ENCODE results near the gene BACH2. TPM values are rescaled to one million over a fixed set of nuclear protein-coding genes. Genes with fewer than 3 reads are reported as not detected.
"Not testable (repeated sequence)": the region's sequence is repeated elsewhere in the genome, so short reads cannot be mapped to it uniquely, and the experiment has no call there.

The BACH2 gene
- total and polyA plus RNA-seq, 2 donors, result 0.90 to 7.5 TPM

- no peak for DNase-seq (ENCODE audit: extremely low spot score)
- 82% methylated on average over 4 of the region's 4 CpGs for WGBS
- H3K27ac ChIP-seq (ENCODE audit: low read depth), result no peak overlapping the region
- no peaks in the 10 kb centered on the region for H3K36me3 ChIP-seq (ENCODE audit: insufficient read depth)
- no peak overlapping the region for H3K4me3 ChIP-seq (ENCODE audit: low read depth, low read length)
- no peaks in the 10 kb centered on the region for H3K4me1 ChIP-seq (ENCODE audit: insufficient read depth)
Observed at GRCh38 chr6:90062051-90062450, 234.6 kb downstream of the BACH2 start.

DNA sequence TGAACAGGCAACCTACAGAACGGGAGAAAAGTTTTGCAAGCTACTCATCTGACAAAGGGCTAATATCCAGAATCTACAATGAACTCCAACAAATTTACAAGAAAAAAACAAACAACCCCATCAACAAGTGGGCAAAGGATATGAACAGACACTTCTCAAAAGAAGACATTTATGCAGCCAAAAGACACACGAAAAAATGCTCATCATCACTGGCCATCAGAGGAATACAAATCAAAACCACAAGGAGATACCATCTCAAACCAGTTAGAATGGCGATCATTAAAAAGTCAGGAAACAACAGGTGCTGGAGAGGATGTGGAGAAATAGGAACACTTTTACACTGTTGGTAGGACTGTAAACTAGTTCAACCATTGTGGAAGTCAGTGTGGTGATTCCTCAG is 237.5 kb downstream of the BACH2 start:
- not testable (repeated sequence) for H3K36me3 ChIP-seq (ENCODE audit: insufficient read depth); H3K4me3 ChIP-seq (ENCODE audit: low read depth, low read length); DNase-seq (ENCODE audit: extremely low spot score); H3K27ac ChIP-seq (ENCODE audit: low read depth); H3K4me1 ChIP-seq (ENCODE audit: insufficient read depth)
- WGBS, result 76% methylated on average over 3 of the region's 3 CpGs

- H3K4me1 ChIP-seq (ENCODE audit: insufficient read depth); H3K36me3 ChIP-seq (ENCODE audit: insufficient read depth); H3K4me3 ChIP-seq (ENCODE audit: low read depth, low read length); DNase-seq (ENCODE audit: extremely low spot score); H3K27ac ChIP-seq (ENCODE audit: low read depth): not testable (repeated sequence)
- 94% methylated on average over 1 of the region's 1 CpG for WGBS
Observed at GRCh38 chr6:90055924-90056323, 240.7 kb downstream of the BACH2 start.

DNA sequence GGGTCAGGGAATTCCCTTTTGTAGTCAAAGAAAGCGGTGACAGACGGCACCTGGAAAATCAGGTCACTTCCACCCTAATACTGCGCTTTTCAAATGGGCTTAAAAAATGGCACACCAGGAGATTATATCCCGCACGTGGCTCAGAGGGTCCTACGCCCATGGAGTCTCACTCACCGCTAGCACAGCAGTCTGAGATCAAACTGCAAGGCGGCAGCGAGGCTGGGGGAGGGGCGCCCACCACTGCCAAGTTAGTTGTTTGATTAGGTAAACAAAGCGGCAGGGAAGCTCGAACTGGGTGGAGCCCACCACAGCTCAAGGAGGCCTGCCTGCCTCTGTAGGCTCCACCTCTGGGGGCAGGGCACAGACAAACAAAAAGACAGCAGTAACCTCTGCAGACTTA is 242.4 kb downstream of the BACH2 start:
- DNase-seq (ENCODE audit: extremely low spot score); H3K4me1 ChIP-seq (ENCODE audit: insufficient read depth); H3K27ac ChIP-seq (ENCODE audit: low read depth); H3K4me3 ChIP-seq (ENCODE audit: low read depth, low read length); H3K36me3 ChIP-seq (ENCODE audit: insufficient read depth): not testable (repeated sequence)
- WGBS, result 92% methylated on average over 12 of the region's 12 CpGs

DNA sequence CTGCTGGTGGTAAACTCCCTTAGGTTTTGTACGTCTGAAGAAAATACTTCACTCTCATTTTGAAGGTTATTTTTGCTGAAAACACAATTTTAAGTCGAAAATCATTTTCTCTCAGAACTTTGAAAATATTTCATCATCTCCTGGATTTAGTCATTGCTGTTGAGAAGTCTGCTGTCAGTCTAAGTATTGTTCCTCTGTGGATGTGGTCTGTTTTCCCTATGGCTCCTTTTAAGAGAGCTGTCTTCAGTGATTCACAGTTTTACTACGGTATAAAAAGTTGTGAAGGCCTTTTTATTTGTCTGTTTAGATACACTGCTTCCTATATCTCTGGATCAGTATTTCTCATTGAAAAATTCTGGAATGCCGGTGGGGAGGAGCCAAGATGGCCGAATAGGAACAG is 243.0 kb downstream of the BACH2 start:
- H3K4me1 ChIP-seq (ENCODE audit: insufficient read depth), result no peaks in the 10 kb centered on the region
- WGBS, result 97% methylated on average over 5 of the region's 5 CpGs
- H3K36me3 ChIP-seq (ENCODE audit: insufficient read depth), result no peaks in the 10 kb centered on the region

GRCh38 chr6:90049295-90049694 is 247.3 kb downstream of the BACH2 start:
- H3K4me3 ChIP-seq (ENCODE audit: low read depth, low read length), result no peak overlapping the region
- WGBS, result 63% methylated on average over 5 of the region's 5 CpGs
- no peak for DNase-seq (ENCODE audit: extremely low spot score)
- no peaks in the 10 kb centered on the region for H3K36me3 ChIP-seq (ENCODE audit: insufficient read depth)
- no peak overlapping the region for H3K27ac ChIP-seq (ENCODE audit: low read depth)
- H3K4me1 ChIP-seq (ENCODE audit: insufficient read depth), result no peaks in the 10 kb centered on the region

More for the DNA sequence above, 243.0 kb downstream of the BACH2 start:
- H3K4me3 ChIP-seq (ENCODE audit: low read depth, low read length), result no peak overlapping the region
- H3K27ac ChIP-seq (ENCODE audit: low read depth), result no peak overlapping the region
- DNase-seq (ENCODE audit: extremely low spot score), result no peak

- 96% methylated on average over 2 of the region's 2 CpGs for WGBS
- no peak for DNase-seq (ENCODE audit: extremely low spot score)
- Histone ChIP-seq H3K4me1 (ENCODE audit: insufficient read depth) (no peaks in the 10 kb centered on the region), H3K27ac (ENCODE audit: low read depth) (no peak overlapping the region), H3K36me3 (ENCODE audit: insufficient read depth) (no peaks in the 10 kb centered on the region), H3K4me3 (ENCODE audit: low read depth, low read length) (no peak overlapping the region)
Observed at GRCh38 chr6:90048206-90048967, 248.3 kb downstream of the BACH2 start.

- WGBS, result 93% methylated on average over 2 of the region's 2 CpGs
- no peaks in the 10 kb centered on the region for H3K36me3 ChIP-seq (ENCODE audit: insufficient read depth)
- DNase-seq (ENCODE audit: extremely low spot score), result no peak
- no peak overlapping the region for H3K4me3 ChIP-seq (ENCODE audit: low read depth, low read length)
- H3K27ac ChIP-seq (ENCODE audit: low read depth), result no peak overlapping the region
- H3K4me1 ChIP-seq (ENCODE audit: insufficient read depth), result no peaks in the 10 kb centered on the region
Observed at GRCh38 chr6:90045535-90045934, 251.1 kb downstream of the BACH2 start.

- whole genome bisulfite sequencing, result 61% methylated on average over 3 of the region's 3 CpGs
- Histone ChIP-seq H3K4me1 (ENCODE audit: insufficient read depth) (no peaks in the 10 kb centered on the region), H3K4me3 (ENCODE audit: low read depth, low read length) (no peak overlapping the region), H3K36me3 (ENCODE audit: insufficient read depth) (no peaks in the 10 kb centered on the region), H3K27ac (ENCODE audit: low read depth) (no peak overlapping the region)
- DNase-seq (ENCODE audit: extremely low spot score), result no peak
Observed at GRCh38 chr6:90044833-90045381, 251.7 kb downstream of the BACH2 start.

DNA sequence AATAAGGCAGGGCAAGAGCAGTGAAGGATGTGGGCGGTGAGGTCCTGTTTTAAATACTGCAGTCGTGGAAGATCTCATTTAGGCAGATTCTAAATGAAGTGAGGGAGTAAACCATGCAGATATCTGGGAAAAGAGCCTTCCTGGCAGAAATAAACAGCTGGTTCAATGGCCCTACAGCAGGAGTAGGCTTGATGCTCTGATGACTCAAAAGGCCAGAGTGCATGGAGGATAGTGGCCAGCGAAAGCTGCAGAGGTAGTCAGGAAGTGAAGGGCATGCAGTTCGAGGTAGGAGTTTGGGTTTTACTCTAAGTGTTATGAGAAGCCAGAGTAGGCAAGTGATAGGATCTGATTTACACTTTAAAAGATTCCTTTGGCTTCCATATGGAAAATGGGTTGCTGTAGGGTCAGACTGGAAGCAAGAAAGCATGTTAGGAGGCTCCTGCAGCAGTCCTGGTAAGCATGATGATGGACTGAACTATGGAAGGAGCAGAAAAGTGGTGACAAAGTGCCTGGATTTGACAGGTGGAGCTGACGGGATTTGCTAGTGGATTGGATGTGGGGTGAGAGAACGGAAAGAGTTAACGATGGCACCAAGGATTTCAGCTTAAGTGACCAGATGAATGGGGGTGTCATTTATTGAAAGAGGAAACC is 252.3 kb downstream of the BACH2 start:
- no peaks in the 10 kb centered on the region for H3K4me1 ChIP-seq (ENCODE audit: insufficient read depth)
- WGBS, result 88% methylated on average over 7 of the region's 7 CpGs
- no peaks in the 10 kb centered on the region for H3K36me3 ChIP-seq (ENCODE audit: insufficient read depth)
- no peak overlapping the region for H3K4me3 ChIP-seq (ENCODE audit: low read depth, low read length)
- no peak overlapping the region for H3K27ac ChIP-seq (ENCODE audit: low read depth)
- no peak for DNase-seq (ENCODE audit: extremely low spot score)

- Histone ChIP-seq H3K27ac (ENCODE audit: low read depth) (no peak overlapping the region), H3K4me3 (ENCODE audit: low read depth, low read length) (no peak overlapping the region), H3K36me3 (ENCODE audit: insufficient read depth) (no peaks in the 10 kb centered on the region), H3K4me1 (ENCODE audit: insufficient read depth) (no peaks in the 10 kb centered on the region)
- DNase-seq (ENCODE audit: extremely low spot score), result no peak
- WGBS, result 80% methylated on average over 4 of the region's 4 CpGs
Observed at GRCh38 chr6:90040931-90041330, 255.7 kb downstream of the BACH2 start.

GRCh38 chr6:90039911-90040310 is 256.7 kb downstream of the BACH2 start:
- H3K4me3 ChIP-seq (ENCODE audit: low read depth, low read length), result no peak overlapping the region
- H3K36me3 ChIP-seq (ENCODE audit: insufficient read depth), result no peaks in the 10 kb centered on the region
- WGBS, result 43% methylated on average over 2 of the region's 2 CpGs
- H3K27ac ChIP-seq (ENCODE audit: low read depth), result no peak overlapping the region
- no peaks in the 10 kb centered on the region for H3K4me1 ChIP-seq (ENCODE audit: insufficient read depth)
- no peak for DNase-seq (ENCODE audit: extremely low spot score)

DNA sequence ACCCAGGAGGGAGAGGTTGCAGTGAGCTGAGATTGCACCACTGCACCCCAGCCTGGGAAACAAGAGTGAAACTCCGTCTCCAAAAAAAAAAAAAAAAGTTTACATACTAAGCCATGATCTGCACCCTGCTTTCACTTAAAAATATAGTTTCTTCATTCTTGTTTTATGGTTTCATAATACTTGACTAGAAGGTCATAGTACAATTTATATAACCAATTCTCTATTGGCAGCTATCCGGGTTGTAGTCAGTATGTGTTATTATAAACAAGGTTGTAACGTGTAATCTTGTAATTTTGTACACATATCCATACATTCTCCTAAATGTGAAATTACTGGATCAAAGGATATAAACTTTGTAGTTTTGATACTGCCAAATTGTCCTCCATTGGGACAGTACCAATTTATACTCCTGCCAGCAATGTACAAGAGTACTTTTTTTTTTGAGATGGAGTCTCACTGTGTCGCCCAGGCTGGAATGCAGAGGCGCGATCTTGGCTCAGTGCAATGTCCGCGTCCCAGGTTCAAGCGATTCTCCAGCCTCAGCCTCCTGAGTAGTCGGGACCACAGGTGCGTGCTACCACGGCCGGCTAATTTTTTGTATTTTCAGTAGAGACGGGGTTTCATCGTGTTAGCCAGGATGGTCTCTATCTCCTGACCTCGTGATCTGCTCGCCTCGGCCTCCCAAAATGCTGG is 257.5 kb downstream of the BACH2 start:
- WGBS, result 82% methylated on average over 18 of the region's 18 CpGs
- no peak for DNase-seq (ENCODE audit: extremely low spot score)
- Histone ChIP-seq H3K4me1 (ENCODE audit: insufficient read depth) (no peaks in the 10 kb centered on the region), H3K36me3 (ENCODE audit: insufficient read depth) (no peaks in the 10 kb centered on the region), H3K27ac (ENCODE audit: low read depth) (no peak overlapping the region), H3K4me3 (ENCODE audit: low read depth, low read length) (no peak overlapping the region)

DNA sequence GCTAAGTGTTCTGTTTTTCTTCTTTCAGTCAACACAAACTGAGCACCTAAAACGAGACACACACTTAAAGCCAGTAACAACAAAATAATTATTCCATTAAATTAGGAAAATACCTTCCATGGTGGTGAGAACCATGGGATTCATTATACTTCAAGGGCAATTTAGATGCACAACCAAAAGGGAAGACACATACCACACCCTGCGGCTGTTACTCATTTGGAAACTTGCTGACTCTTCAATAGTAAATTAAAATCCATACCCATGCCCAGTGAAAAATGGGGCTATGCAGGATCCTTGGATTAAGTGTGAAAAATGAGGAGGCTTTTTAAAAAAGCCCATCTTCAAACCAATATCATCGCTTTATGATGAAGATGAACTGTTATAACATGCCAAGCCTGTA is 259.7 kb downstream of the BACH2 start:
- Histone ChIP-seq H3K36me3 (ENCODE audit: insufficient read depth) (no peaks in the 10 kb centered on the region), H3K27ac (ENCODE audit: low read depth) (no peak overlapping the region), H3K4me3 (ENCODE audit: low read depth, low read length) (no peak overlapping the region), H3K4me1 (ENCODE audit: insufficient read depth) (no peaks in the 10 kb centered on the region)
- 91% methylated on average over 3 of the region's 3 CpGs for WGBS
- no peak for DNase-seq (ENCODE audit: extremely low spot score)
